GM12873 (cell line): ENCODE data around the gene CREG2.

Experiments
- TF ChIP-seq, protein P1 (sequence below): IDR thresholded peaks from 2 replicates; pipeline ENCODE4 v1.5.1; 2012; ENCODE audit warnings: low read depth, mild to moderate bottlenecking, moderate library complexity, low read length, control low read depth; ENCODE audit not compliant: insufficient read depth; ENCODE audit errors: missing control alignments

CREG2 gene

DNA sequence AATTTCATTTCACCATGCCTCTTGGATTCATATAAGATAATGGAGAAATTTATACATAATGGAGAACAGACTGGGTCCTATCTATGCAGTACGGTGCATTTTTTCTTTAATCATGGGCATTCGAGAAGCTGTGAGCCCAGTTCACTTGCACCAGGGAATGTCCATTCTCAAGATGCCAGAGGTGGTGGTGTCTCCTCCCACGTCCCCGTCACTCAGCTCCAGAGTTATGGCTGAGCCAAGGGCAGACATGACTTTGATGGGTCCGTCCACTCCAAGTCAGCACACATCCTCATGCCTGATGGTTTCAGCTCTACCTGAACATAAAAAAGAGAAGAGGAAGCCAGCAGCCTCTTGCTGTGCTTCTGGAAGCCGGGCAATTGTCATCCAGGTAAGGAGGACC is 42.1 kb upstream of the CREG2 start:
- TF ChIP-seq, protein P1, sequence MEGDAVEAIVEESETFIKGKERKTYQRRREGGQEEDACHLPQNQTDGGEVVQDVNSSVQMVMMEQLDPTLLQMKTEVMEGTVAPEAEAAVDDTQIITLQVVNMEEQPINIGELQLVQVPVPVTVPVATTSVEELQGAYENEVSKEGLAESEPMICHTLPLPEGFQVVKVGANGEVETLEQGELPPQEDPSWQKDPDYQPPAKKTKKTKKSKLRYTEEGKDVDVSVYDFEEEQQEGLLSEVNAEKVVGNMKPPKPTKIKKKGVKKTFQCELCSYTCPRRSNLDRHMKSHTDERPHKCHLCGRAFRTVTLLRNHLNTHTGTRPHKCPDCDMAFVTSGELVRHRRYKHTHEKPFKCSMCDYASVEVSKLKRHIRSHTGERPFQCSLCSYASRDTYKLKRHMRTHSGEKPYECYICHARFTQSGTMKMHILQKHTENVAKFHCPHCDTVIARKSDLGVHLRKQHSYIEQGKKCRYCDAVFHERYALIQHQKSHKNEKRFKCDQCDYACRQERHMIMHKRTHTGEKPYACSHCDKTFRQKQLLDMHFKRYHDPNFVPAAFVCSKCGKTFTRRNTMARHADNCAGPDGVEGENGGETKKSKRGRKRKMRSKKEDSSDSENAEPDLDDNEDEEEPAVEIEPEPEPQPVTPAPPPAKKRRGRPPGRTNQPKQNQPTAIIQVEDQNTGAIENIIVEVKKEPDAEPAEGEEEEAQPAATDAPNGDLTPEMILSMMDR, result no peak

DNA sequence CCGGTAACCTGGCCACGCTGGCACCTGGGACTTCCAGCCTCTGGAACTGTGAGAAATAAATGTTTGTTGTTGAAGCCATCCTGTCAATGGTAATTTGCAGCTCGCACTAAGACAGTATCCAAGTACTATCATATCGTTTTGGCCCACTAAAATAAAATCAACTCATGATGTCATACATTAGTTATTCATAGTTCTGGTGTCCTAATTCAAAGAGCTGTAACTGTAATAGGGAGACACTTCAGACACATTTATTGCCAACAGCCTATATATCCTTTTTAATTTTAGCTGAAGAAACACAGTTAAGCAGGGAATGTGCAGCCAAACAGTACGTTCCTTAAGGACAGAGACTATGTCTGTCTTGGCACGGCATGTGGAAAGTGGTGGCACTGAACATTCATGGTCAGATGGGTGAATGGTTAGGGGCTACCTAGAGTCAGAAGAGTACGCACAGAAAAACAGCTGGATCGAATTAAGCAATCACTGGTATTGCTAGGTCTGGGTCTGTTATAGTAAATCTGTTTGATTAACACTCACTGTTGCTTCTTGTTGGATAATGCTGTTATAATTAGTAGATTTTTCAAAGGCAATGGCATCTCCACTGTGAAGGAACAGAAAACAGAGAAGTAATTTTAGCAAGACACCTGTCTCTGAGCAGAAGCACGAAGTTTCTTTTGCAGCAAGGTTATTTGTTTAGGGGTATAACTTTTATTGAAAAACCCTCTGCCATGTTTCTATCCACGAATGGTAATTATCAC is 41.3 kb upstream of the CREG2 start:
- TF ChIP-seq, protein P1, result no peak

DNA sequence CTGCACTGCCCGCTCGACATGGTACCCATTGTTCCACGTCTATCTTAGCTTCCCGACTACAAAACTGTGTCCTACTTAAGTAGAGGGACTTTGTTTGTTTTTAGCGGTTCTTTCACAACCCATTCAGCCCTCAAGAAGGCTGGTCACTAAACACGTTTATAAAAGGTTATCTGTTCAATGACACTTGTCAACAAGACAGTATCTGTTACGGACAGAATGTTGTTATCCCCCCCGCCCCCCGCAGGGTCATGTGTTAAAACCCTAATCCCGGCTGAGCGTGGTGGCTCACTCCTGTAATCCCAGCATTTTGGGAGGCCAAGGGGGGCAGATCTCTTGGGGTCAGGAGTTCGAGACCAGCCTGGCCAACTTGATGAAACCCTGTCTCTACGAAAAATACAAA is 40.4 kb upstream of the CREG2 start:
- TF ChIP-seq, protein P1, result no peak

DNA sequence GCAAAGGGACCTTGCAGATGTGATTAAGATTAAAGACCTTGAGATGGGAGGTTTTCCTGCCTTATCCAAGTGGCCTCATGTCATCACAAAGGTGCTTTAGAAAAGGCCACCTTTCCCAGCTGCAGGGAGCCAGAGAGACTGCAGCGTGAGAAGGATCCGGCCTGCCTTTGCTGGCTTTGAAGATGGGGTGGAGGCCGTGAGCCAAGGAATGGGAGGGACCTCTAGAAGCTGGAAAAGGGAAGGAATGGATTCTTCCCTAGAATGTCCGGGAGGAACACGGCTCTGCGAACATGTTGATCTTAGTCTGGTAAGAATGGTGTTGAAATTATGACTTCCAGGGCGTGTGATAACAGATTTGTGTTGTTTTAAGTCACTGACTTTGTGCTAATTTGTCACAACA is 39.9 kb upstream of the CREG2 start:
- TF ChIP-seq, protein P1, result no peak

DNA sequence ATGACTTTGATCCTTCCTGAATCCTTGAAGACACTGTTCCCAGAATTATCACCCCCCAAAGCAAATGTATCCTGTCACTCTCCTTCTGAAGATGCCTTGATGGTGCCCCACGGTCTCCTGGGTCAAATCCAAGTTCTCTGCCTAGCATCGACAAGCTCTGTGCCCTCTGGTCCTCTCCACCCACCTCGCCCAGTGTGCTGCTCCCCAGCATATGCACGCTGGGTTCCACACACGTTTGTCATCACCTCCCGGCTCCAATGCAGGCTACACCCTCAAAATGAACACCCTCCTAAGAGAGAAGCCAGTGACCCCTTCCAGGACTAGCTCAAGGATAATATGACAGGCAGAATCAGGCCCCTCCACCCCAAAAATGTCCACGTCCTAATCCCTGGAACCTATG is 39.5 kb upstream of the CREG2 start:
- TF ChIP-seq, protein P1, result no peak

DNA sequence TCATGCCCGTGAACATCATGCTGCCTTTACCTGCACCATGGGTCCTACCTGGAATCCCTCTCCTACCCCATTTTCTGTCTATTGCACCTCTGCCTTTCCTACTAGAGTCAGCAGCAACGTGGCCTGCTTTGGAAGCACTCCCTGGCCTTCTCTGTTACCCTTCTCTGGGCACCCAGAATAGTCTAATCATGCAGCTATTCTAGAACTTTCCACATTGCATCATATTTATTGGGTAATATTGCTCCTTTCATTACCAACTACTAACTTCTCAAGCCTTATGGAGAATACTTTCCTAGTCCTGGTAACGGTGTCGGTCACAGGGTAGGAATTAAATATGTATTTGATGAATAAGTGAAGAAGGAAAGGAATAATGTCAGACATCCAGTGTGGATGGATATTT is 33.3 kb upstream of the CREG2 start:
- TF ChIP-seq, protein P1, result no peak

DNA sequence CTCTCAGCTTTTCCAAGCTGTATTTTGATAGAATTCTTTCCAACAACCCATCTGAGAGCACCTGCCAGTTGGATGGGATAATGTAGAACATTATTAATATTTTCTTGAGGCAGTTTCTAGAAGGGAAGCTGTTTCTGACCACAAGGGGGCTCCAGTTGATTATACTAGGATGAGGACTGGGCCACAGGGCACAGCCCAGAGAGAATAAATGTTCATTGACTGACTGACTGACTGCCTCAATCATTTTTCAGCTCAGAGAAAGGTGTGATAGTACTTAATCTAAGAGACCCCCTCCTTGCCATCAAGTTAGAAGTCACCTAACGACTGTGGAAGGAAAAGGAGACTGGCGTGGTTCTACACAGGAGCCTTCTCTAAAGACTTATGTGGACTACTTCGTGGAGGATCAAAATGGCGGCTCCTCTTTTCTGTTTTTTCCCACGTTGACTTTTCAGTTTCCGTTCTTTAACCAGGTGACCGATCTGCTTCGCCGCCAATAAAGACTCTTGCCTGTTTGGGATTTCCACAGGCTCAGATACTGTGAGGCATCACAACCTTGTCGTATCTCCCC is 31.9 kb upstream of the CREG2 start:
- TF ChIP-seq, protein P1, result peak; percentile 67
